Ovary (tissue), 3 donors: Measurements from ENCODE around the gene NKX1-1.

Source experiments
- EP300 ChIP-seq: sonication (generic); formaldehyde crosslinking; IDR thresholded peaks from one replicate; pipeline ENCODE4 v1.6.1; 2017; ENCODE audit warnings: antibody characterized with exemption
- POLR2A ChIP-seq: fragments of 450-650 bp; IDR thresholded peaks from one replicate; pipeline ENCODE4 v1.6.1; 2017; ENCODE audit warnings: antibody characterized with exemption, mild to moderate bottlenecking, moderate library complexity
- TF ChIP-seq, protein P1 (sequence below), 3 donors: fragments of 450-650 bp in 2 of 3; fragments of 200-600 bp in 1 of 3; IDR thresholded peaks; one replicate each; pipeline versions ENCODE4 v1.5.1 to v1.8.0; 2016 to 2022; ENCODE audit warnings: antibody characterized with exemption in 3 of 3, mild to moderate bottlenecking in 1 of 3
- donor health status: DM: no; HTN: no; CAD: no.

DNA sequence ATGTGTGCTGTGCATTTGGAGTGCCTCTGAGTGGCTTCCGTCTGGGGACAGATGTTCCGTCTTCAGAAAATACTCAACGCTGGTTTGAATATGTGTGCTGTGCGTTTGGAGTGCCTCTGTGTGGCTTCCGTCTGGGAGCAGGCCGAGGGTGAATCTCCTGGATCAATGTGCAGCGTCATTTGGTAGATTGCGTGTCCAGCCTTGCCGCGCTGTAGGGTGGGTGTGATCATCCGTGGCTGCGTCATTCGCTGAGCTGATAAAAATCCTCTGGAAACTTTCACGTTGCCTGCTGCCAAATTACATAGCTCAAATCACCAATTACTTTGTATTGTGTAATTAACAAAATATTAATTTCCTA is 47.1 kb downstream of the NKX1-1 start:
- TF ChIP-seq, protein P1, sequence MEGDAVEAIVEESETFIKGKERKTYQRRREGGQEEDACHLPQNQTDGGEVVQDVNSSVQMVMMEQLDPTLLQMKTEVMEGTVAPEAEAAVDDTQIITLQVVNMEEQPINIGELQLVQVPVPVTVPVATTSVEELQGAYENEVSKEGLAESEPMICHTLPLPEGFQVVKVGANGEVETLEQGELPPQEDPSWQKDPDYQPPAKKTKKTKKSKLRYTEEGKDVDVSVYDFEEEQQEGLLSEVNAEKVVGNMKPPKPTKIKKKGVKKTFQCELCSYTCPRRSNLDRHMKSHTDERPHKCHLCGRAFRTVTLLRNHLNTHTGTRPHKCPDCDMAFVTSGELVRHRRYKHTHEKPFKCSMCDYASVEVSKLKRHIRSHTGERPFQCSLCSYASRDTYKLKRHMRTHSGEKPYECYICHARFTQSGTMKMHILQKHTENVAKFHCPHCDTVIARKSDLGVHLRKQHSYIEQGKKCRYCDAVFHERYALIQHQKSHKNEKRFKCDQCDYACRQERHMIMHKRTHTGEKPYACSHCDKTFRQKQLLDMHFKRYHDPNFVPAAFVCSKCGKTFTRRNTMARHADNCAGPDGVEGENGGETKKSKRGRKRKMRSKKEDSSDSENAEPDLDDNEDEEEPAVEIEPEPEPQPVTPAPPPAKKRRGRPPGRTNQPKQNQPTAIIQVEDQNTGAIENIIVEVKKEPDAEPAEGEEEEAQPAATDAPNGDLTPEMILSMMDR (IDR thresholded peaks at IDR 0.05) = no peak
- TF ChIP-seq EP300 (no peak), POLR2A (no peak)
